GM18951 (cell line): ENCODE measurements around the gene NEK4.
A peak's percentile ranks its signal among the peaks of the same experiment; 100 is the strongest.

ENCODE experiments used
- POLR2A ChIP-seq: IDR thresholded peaks from 4 replicates; pipeline ENCODE4 v1.6.1; 2011; ENCODE audit warnings: mild to moderate bottlenecking; ENCODE audit not compliant: insufficient read length, insufficient read depth; ENCODE audit errors: extremely low read depth
- in situ Hi-C: fragments of 300-500 bp; cut with MboI; formaldehyde crosslinking; loops from one replicate; pipeline ENCODE4 v1.12.0; 2022; ENCODE audit warnings: low sequenced_read_pairs, mixed read lengths, inconsistent platforms; ENCODE audit not compliant: unreplicated experiment

NEK4 gene

DNA sequence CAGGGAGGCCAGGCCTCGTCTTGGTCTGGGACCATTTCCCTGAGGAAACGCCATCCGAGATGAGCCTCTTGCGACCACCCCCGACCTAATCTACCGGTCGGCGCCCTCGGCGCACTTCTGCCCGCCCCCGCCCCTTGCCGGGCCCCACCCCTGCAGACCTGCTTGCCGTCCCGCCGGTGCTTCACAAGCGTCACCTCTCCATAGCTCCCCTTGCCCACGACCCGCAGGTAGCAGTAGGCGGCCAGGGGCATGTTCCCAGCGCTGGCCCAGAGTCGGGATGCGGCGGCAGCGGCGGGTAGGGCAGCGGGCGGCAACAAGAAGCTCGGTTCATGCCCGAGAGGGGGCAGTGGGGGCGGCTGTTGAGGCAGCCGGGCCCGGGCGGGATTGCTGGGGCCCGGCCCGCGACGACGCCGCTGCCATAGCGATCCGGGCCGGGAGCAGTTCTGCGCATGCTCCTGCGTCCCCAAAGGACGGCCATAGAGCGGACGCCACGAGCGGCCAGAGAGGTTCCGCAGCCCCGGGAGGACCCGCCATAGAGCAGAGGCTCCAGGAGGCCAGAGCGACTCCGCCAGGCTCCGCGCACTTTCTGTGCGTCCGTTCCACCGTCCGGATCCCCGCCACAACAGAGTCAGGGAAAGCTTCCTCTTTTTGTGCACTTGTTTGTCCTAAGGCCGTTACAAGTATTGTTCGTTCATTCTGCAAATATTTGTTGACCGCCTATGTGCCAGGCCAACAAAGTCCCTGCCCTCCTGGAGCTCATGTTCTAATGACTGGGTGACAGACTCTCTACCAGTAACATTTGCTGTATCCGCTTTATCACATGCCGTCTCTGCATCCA, at the start of gene NEK4:
TSS of gene NEK4 (minus strand) at position 445 of the 838 bp plus-strand sequence. CDS start at position 251, 194 bp downstream.
- in situ Hi-C loops = no loop called here
- TF ChIP-seq POLR2A = peak; percentile 91

DNA sequence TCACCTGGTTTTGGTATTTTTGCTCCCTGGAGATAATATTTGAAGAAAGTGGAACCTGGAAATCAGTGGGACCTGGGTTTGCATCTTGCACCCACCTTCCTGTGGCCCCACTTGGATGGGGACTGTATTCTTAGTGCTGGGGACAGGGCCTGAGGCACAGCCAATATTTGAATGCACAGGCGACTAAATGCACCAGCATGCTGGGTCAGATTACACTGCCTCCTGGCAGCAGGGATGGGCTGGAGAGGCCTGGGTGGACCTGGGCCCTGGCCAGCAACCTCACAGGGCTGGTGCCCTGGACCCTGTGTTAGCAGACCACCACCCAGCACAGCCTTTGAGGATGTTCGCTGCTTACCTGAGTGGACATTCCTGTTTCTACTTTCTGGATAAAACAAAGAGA, 49.2 kb upstream of the NEK4 start:
- no peak for TF ChIP-seq POLR2A
- in situ Hi-C loops = no loop called here

DNA sequence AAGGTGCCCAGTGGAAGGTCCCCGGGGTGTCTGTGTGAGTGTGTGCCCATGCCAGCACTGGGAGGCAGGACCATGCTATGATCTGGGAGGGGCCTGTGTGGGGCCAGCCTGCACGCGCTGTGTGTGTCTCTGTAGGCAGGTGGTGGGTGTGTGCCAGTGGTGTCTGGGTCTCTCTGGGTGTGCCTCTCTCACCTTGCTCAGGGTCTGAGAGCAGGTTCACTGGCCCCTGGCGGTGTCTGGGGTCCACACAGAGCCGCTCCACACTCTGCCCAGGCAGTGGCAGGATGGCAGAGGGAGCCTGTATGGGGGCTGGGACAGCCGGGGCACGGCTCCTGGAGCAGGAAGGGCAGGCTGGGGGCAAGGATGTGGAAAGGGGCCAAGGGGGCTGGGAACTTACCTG, 47.1 kb upstream of the NEK4 start:
- TF ChIP-seq POLR2A = no peak
- in situ Hi-C loops = no loop called here

DNA sequence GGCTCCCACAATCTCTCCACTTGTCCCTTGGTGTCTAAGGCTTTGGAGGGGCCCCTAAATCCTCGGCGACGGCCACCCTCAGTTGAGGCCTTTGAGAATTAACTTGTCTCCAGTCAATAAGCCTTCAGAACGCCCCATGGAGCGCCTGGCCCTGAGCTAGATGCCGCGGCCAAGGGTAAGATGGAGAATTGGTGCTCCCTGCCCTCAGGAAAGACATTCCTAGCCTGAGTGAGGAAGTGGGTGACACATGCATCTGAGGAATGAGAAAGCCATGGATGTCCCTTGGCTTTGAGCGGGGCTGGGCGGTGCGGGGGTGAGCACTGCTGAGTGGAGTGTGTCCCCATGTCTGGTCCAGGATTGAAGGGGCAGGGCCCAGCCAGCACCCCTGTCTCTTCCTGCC, 46.5 kb upstream of the NEK4 start:
- in situ Hi-C loops = no loop called here
- no peak for TF ChIP-seq POLR2A

DNA sequence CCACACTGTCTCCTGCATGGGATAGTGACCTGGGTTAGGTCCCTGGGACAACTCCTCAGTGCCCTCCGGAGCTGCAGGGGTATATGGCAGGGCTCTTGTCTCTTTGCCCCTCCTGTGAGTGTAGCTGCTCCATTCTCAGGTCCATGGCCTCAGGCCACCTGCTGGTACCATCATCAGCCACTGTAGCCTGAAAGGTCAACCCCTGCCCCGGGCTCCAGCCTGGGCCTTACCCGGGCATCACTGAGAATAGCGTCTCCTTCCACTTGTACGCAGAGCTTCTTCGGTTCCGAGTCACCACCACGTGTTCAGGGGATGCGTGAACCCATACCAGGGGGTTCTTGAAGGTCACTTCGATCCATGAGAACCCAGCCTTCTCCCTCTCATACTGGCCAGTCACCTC, 45.9 kb upstream of the NEK4 start:
- no peak for TF ChIP-seq POLR2A
- in situ Hi-C loops = no loop called here

DNA sequence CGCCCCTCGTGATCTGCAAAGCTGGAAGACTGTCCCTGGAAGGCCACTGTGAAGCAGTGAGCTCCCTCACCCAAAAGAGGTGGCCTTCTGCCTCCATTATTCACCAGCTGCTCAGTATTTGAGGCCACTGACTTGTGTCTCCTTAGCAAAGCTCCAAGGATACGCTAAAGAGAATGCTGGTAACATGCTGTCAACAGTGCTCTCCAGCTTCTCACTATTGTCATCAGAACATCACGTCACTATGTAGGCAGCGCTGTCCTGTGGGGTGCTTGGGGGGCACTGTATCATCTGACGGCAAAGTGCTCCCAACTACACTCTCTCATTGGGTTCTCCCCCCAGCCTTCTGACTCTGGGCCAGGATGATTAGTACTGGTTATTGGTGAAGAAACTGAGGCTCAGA, 45.5 kb upstream of the NEK4 start:
- TF ChIP-seq POLR2A = no peak
- in situ Hi-C loops = no loop called here

DNA sequence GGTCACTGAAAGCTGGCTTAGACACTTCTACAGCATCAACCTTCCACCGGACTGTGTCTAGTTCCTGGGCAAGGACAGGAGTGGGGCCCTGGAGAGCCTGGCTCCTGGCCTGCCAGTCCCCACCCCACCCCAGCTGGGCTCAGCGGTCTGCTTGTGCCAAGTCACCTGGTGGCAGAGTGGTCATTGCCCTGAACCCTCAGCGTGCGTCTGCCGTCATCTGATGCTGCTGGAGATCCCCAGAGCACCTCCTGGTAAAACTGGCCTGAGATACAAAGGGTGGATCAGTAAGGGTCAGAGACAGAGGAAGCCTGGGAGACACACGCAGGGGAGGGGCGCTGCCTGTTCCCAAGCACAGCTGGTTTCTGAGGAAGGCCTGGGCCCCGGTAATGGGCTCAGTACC, 43.1 kb upstream of the NEK4 start:
- no peak for TF ChIP-seq POLR2A
- in situ Hi-C loops = no loop called here

DNA sequence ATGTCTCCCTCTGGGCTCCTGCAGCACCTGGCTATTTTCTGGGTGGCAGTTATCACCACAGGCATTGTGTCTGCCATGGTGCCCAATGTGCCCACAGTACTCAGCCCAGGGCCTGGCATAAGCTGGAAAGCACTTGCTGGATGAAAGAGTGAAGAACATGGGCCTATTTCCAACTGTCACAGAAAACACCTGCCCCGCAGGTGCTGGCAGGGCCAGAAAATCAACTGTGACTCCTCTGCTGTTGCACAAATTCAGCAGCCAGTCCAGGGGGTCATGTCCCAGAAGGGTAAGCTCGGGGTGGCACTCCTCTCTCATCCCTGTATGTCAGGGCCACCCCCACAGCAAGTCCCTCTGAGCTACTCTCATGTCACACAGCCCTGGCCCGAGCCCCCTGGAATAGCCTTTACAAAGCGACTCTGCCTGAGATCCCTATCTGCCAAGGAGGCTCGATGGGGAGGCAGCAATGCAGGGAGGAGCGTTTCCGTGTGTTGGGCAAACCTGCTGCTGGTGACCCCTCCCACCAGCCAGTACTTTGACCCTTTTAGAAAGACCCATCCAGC, 40.8 kb upstream of the NEK4 start:
- TF ChIP-seq POLR2A = no peak
- in situ Hi-C loops = no loop called here

DNA sequence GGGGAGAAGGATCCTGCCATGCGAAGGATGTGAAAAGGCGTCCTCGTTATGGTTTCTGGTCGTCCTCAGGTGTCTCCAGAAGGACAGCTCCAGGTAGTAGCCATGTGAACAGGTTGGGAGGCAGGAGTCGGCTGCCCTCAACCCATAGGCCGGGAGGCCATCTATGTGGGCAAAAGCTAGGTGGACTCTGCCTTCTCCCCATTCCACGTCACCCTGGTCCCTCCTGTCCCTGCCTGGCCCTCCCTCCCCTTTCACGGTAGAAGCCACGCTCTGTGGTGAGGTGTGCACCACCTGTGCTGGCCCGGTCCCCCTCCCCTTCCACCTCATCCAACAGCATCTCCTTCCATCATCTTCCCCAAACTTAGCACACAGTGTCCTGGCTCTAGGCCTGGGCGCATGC, 40.2 kb upstream of the NEK4 start:
- in situ Hi-C loops = no loop called here
- TF ChIP-seq POLR2A = no peak

DNA sequence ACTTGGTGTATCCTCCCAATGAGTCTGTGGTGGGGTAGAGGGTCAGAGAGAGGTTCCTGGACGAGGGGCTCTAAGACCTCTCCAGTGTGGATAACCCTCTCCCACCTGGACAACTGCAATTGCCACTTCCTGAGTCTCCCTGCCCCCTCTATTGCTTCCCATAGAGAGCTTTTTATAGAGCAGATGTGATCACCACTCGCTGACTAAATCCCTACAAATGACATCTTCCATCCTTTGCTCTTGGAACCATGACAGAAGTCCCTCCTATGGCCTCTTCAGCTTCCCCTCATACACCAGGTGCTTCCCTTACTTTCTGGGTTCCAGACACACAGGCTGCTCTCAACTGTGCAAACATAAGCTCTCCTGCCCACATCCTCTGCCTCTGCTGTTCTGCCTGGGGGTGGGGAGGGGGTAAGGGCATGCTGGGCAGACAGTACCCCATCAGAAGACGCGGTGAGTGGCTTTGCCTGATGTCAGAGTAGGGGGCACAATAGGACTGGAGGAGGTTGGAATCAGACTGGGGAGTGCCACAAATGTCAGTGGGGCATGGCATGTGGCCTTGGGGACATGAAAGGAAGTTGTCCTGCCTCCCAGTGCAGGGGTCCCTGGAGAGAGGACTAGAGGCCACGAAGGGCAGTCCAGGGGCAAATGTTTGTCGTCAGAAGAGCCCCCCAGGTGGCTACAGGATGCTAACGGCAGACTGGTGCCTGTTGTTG, 39.1 kb upstream of the NEK4 start:
- no peak for TF ChIP-seq POLR2A
- in situ Hi-C loops = no loop called here

DNA sequence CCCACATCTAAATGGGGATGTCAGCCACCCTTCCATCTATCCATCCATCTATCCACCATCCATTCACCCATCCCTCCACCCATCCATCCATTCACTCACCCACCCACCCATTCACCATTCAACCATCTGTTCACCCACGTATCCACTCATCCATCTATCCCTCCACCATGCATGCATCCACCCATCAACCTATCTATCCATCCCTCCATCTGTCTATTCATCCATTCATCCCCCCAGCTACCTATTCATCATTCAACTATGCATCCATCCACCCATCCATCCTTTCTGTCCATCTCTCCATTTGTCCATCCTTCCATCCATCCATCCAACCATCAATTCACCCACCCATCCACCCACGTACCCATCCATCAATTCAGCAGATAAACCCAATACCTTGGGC, 38.4 kb upstream of the NEK4 start:
- in situ Hi-C loops = no loop called here
- TF ChIP-seq POLR2A = no peak

DNA sequence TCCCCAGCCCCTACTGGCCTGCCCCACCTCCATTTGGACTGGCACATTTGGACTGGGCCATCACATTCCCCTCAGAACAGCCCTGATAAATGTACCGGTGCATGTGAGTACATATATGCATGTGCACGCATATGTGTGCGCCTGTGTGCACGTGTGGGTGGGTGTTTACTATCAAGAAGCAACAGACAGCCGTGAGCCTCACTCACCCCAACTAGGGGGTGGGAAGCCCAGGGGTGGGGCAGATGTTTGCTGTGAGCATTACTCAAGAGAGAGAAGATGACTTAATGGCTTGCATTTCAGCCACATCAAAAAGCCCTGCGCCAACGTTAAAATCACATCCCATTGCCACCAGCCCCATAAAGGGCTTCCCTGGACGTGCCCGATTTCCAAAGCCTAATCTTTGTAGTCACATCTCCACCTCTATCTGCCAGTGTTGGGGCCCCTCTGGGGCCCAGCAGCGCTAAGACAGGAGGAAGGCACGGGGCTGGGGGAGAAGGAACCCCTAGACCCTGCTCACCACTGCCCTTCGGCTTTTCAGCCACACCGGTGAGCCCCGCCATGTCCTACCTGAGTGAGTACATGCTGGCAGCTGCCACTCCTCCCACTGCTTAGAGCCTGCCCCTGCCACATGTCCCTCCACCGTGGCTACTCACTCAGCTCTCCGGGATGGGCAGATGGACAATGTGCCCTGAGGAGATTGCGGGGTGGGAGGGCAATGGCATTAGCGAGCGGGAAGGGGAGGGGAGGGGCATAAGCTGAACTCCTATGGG, 34.7 kb upstream of the NEK4 start:
- no peak for TF ChIP-seq POLR2A
- in situ Hi-C loops = no loop called here

DNA sequence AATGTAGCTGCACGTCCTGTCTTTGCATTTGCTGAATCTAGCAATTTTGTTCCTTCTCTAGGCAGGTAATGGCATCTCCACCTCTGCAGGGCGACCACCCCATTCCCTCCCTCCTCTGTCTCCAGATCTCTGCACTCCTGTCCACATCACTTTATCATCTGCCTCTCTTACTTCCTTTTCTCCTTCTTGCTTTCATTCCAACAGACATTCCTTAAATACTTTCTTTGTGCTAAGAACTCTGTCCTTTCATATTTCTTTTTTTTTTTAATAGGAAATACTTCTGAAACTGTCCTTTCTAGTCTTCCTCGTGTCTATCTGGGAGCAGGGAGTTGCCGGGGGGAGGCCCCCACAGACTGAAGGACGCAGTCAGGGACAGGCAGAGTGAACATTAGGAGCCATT, 31.1 kb upstream of the NEK4 start:
- TF ChIP-seq POLR2A = no peak
- in situ Hi-C loops = no loop called here
